Measurements from ENCODE around the gene SHTN1. TPM values are rescaled to one million over a fixed set of nuclear protein-coding genes. Genes with fewer than 3 reads are reported as not detected.

The SHTN1 gene
- total RNA-seq, 1 donor from 2014 or later: 26.1 TPM

- no peaks in the 10 kb centered on the region for H3K27me3 Mint-ChIP-seq (ENCODE audit: unreplicated experiment)
These were observed 168.0 kb downstream of the SHTN1 start for GRCh38 chr10:116836902-116837523.

GRCh38 chr10:116836083-116836482 is 168.9 kb downstream of the SHTN1 start:
- H3K27ac Mint-ChIP-seq (ENCODE audit: unreplicated experiment): no peak overlapping the region
- H3K36me3 Mint-ChIP-seq (ENCODE audit: unreplicated experiment): no peaks in the 10 kb centered on the region
- no peaks in the 10 kb centered on the region for H3K27me3 Mint-ChIP-seq (ENCODE audit: unreplicated experiment)
- peak; percentile 62 for DNase-seq (ENCODE audit: extremely low spot score, unreplicated experiment)
- H3K9me3 Mint-ChIP-seq (ENCODE audit: unreplicated experiment): no peaks in the 10 kb centered on the region
- H3K4me3 Mint-ChIP-seq (ENCODE audit: unreplicated experiment): no peak overlapping the region
- TF ChIP-seq CTCF (IDR thresholded peaks at IDR 0.05): no peak
- H3K4me1 Mint-ChIP-seq (ENCODE audit: unreplicated experiment): no peaks in the 10 kb centered on the region

More at GRCh38 chr10:116836902-116837523, 168.0 kb downstream of the SHTN1 start:
- H3K4me1 Mint-ChIP-seq (ENCODE audit: unreplicated experiment): no peaks in the 10 kb centered on the region
- H3K4me3 Mint-ChIP-seq (ENCODE audit: unreplicated experiment): no peak overlapping the region
- H3K9me3 Mint-ChIP-seq (ENCODE audit: unreplicated experiment): no peaks in the 10 kb centered on the region
- no peaks in the 10 kb centered on the region for H3K36me3 Mint-ChIP-seq (ENCODE audit: unreplicated experiment)
- DNase-seq (ENCODE audit: extremely low spot score, unreplicated experiment): no peak
- no peak overlapping the region for H3K27ac Mint-ChIP-seq (ENCODE audit: unreplicated experiment)
- peak; percentile 40 for TF ChIP-seq CTCF (IDR thresholded peaks at IDR 0.05)

GRCh38 chr10:116835658-116836057 is 169.3 kb downstream of the SHTN1 start:
- H3K36me3 Mint-ChIP-seq (ENCODE audit: unreplicated experiment): no peaks in the 10 kb centered on the region
- no peak overlapping the region for H3K4me3 Mint-ChIP-seq (ENCODE audit: unreplicated experiment)
- DNase-seq (ENCODE audit: extremely low spot score, unreplicated experiment): no peak
- no peaks in the 10 kb centered on the region for H3K9me3 Mint-ChIP-seq (ENCODE audit: unreplicated experiment)
- no peak overlapping the region for H3K27ac Mint-ChIP-seq (ENCODE audit: unreplicated experiment)
- H3K27me3 Mint-ChIP-seq (ENCODE audit: unreplicated experiment): no peaks in the 10 kb centered on the region
- H3K4me1 Mint-ChIP-seq (ENCODE audit: unreplicated experiment): no peaks in the 10 kb centered on the region
- TF ChIP-seq CTCF (IDR thresholded peaks at IDR 0.05): no peak

- Mint-ChIP-seq H3K9me3 (ENCODE audit: unreplicated experiment) (no peaks in the 10 kb centered on the region), H3K27ac (ENCODE audit: unreplicated experiment) (no peak overlapping the region), H3K36me3 (ENCODE audit: unreplicated experiment) (no peaks in the 10 kb centered on the region), H3K4me3 (ENCODE audit: unreplicated experiment) (no peak overlapping the region), H3K27me3 (ENCODE audit: unreplicated experiment) (no peaks in the 10 kb centered on the region), H3K4me1 (ENCODE audit: unreplicated experiment) (no peaks in the 10 kb centered on the region)
- DNase-seq (ENCODE audit: extremely low spot score, unreplicated experiment): peak; percentile 36
- no peak for TF ChIP-seq CTCF (IDR thresholded peaks at IDR 0.05)
These were observed 170.7 kb downstream of the SHTN1 start for GRCh38 chr10:116833986-116834985.

GRCh38 chr10:116831790-116832189 is 173.2 kb downstream of the SHTN1 start:
- Mint-ChIP-seq H3K4me3 (ENCODE audit: unreplicated experiment) (no peak overlapping the region), H3K36me3 (ENCODE audit: unreplicated experiment) (no peaks in the 10 kb centered on the region), H3K4me1 (ENCODE audit: unreplicated experiment) (peaks cover 2% of the 10 kb centered on the region), H3K27me3 (ENCODE audit: unreplicated experiment) (no peaks in the 10 kb centered on the region), H3K27ac (ENCODE audit: unreplicated experiment) (no peak overlapping the region), H3K9me3 (ENCODE audit: unreplicated experiment) (no peaks in the 10 kb centered on the region)
- TF ChIP-seq CTCF (IDR thresholded peaks at IDR 0.05): no peak
- peak; percentile 48 for DNase-seq (ENCODE audit: extremely low spot score, unreplicated experiment)

Measured in osteocyte (in vitro differentiated cells).